HepG2 (cell line): ENCODE data around the gene ZMIZ1. TPM values are rescaled to one million over a fixed set of nuclear protein-coding genes. Genes with fewer than 3 reads are reported as not detected.

Experiments
- HNF1A ChIP-seq, 2 experiments: sonication (generic) in 1 of 2; formaldehyde crosslinking in 1 of 2; IDR thresholded peaks; 2 replicates each; pipeline versions ENCODE4 v1.4.0 to v1.6.1; 2016 to 2020; ENCODE audit warnings: borderline replicate concordance in 1 of 2, low read depth in 1 of 2, mild to moderate bottlenecking in 1 of 2, missing genetic modification reagents in 1 of 2
- JUN ChIP-seq: sonication (generic); formaldehyde crosslinking; IDR thresholded peaks from 2 replicates; pipeline ENCODE4 v1.4.0; 2020; ENCODE audit warnings: mild to moderate bottlenecking, missing genetic modification reagents
- MED1 ChIP-seq: sonication (generic); formaldehyde crosslinking; IDR thresholded peaks from 2 replicates; pipeline ENCODE4 v1.4.0; 2020; ENCODE audit warnings: missing genetic modification reagents
- NKX3-1 ChIP-seq: sonication (generic); formaldehyde crosslinking; IDR thresholded peaks from 2 replicates; pipeline ENCODE4 v1.5.0; 2020; ENCODE audit warnings: missing genetic modification reagents
- PHF20 ChIP-seq: sonication (generic); formaldehyde crosslinking; IDR thresholded peaks from 2 replicates; pipeline ENCODE4 v1.5.0; 2020; ENCODE audit warnings: mild to moderate bottlenecking, missing genetic modification reagents
- PRDM15 ChIP-seq: sonication (generic); formaldehyde crosslinking; IDR thresholded peaks from 2 replicates; pipeline ENCODE4 v1.4.0; 2020; ENCODE audit warnings: missing genetic modification reagents
- SOX13 ChIP-seq, 3 experiments: fragments of 450-650 bp in 1 of 3; sonication (generic) in 1 of 3; formaldehyde crosslinking in 1 of 3; IDR thresholded peaks in 2 of 3; conservative IDR thresholded peaks in 1 of 3; 2 replicates each; pipeline versions ENCODE4 v1.5.0 to v1.6.1; 2016 to 2020; ENCODE audit warnings: antibody characterized with exemption in 1 of 3, mild to moderate bottlenecking in 1 of 3, missing compliant biosample characterization in 1 of 3, missing genetic modification reagents in 1 of 3, moderate library complexity in 1 of 3
- ZFP37 ChIP-seq: sonication (generic); formaldehyde crosslinking; IDR thresholded peaks from 2 replicates; pipeline ENCODE4 v1.4.0; 2020; ENCODE audit warnings: missing genetic modification reagents, borderline replicate concordance
- ZNF253 ChIP-seq: sonication (generic); formaldehyde crosslinking; IDR thresholded peaks from 2 replicates; pipeline ENCODE4 v1.8.0; 2022; ENCODE audit warnings: mild to moderate bottlenecking, missing genetic modification reagents, borderline replicate concordance
- ZNF629 ChIP-seq: sonication (generic); formaldehyde crosslinking; conservative IDR thresholded peaks from 2 replicates; pipeline ENCODE4 v1.5.0; 2020; ENCODE audit warnings: missing genetic modification reagents
- ZNF644 ChIP-seq: IDR thresholded peaks from 2 replicates; pipeline ENCODE4 v1.6.1; 2016; ENCODE audit warnings: low read depth
- ZNF687 ChIP-seq: sonication (generic); formaldehyde crosslinking; IDR thresholded peaks from 2 replicates; pipeline ENCODE4 v1.5.1; 2020; ENCODE audit warnings: mild to moderate bottlenecking, missing genetic modification reagents, moderate library complexity
- ZNF792 ChIP-seq: IDR thresholded peaks from 2 replicates; pipeline ENCODE4 v1.6.1; 2016
- polyA plus RNA-seq, 8 experiments: library from polyadenylated mRNA; depleted of rRNA in 3 of 8; stranded (reverse) in 7 of 8; unstranded in 1 of 8; fragments of >200 nt; fragmentation: Illumina TruSeq in 4 of 8; extraction: Trizol in 4 of 8; gene quantifications; 2 replicates each; pipeline versions ENCODE4 v1.2.1 to v1.2.3, GENCODE V29; 2011 to 2016; ENCODE audit warnings: low read depth in 4 of 8, missing spikeins in 1 of 8, mixed read lengths in 1 of 8; ENCODE audit not compliant: insufficient read depth in 1 of 8
- total RNA-seq, 5 experiments: library from RNA; depleted of rRNA; stranded (reverse); fragments of >200 nt; fragmentation: Illumina TruSeq; extraction: Trizol; gene quantifications; 2 replicates each; pipeline ENCODE4 v1.2.3, GENCODE V29; 2016; ENCODE audit warnings: low read depth in 1 of 5

ZMIZ1 gene
- total and polyA plus RNA-seq, 2 of the 13 experiments (the other 11 are each of a cell fraction or from before 2014, with no cell fraction given) = 5.3 to 10.2 TPM

GRCh38 chr10:79073784-79074432 lies 5.1 kb downstream of the ZMIZ1 start (continued):
- TF ChIP-seq HNF1A (IDR thresholded peaks at IDR 0.05; ENCODE audit: low read depth) (peak; percentile 85), HNF1A (CRISPR knock-in tag; IDR thresholded peaks at IDR 0.05; ENCODE audit: borderline replicate concordance) (peak; percentile 68; the same call in 1 of the 2 replicates), PRDM15 (CRISPR knock-in tag) (peak; percentile 84), ZNF687 (CRISPR knock-in tag) (peak; percentile 37; the same call in 1 of the 2 replicates), MED1 (CRISPR knock-in tag) (peak; percentile 22; the same call in 1 of the 2 replicates), PHF20 (CRISPR knock-in tag) (no peak), ZNF629 (CRISPR knock-in tag) (peak; percentile 94), NKX3-1 (CRISPR knock-in tag) (no peak), JUN (CRISPR knock-in tag) (no peak), SOX13 (IDR thresholded peaks at IDR 0.05) (no peak), SOX13 (CRISPR knock-in tag; conservative IDR thresholded peaks at IDR 0.05 in 1 of 2, IDR thresholded peaks at IDR 0.05 in 1 of 2) (peak in 1 of 2 experiments; percentile 41; a peak in 1 of 4 replicates), ZFP37 (CRISPR knock-in tag) (no peak), ZNF253 (no peak), ZNF792 (CRISPR knock-in tag) (no peak), ZNF644 (CRISPR knock-in tag) (no peak)
